DND-41 (cell line): ENCODE data around the gene COA7.
"Not testable (repeated sequence)": the region's sequence is repeated elsewhere in the genome, so short reads cannot be mapped to it uniquely, and the experiment has no call there.

Experiments
- ATAC-seq: fragments of 200-7000 bp; cut with Tn5 transposase; 3 replicates; pipeline ENCODE4 v1.9.1; 2021; ENCODE audit warnings: low read depth; ENCODE audit not compliant: insufficient read depth
- DNase-seq: peaks from one replicate; pipeline ENCODE4 v3.0.0-alpha.2; 2020
- H2AFZ ChIP-seq: 2 replicates; pipeline ENCODE4 v1.6.0; 2012; ENCODE audit warnings: low read depth, low read length
- H3K27ac ChIP-seq: 2 replicates; pipeline ENCODE4 v1.5.1; 2012; ENCODE audit warnings: low read length, inconsistent platforms
- H3K27me3 ChIP-seq: fragments of 200-600 bp; sonication (generic); 2 replicates; pipeline ENCODE4 v1.6.0; 2012; ENCODE audit warnings: low read length, mild to moderate bottlenecking, inconsistent platforms; ENCODE audit not compliant: insufficient read depth, poor library complexity
- H3K36me3 ChIP-seq: 2 replicates; pipeline ENCODE4 v1.5.1; 2012; ENCODE audit warnings: low read length, inconsistent platforms; ENCODE audit not compliant: insufficient read depth
- H3K4me1 ChIP-seq: 2 replicates; pipeline ENCODE4 v1.5.1; 2012; ENCODE audit warnings: mild to moderate bottlenecking, low read length; ENCODE audit not compliant: insufficient read depth
- H3K4me2 ChIP-seq: 2 replicates; pipeline ENCODE4 v1.6.0; 2012; ENCODE audit warnings: mild to moderate bottlenecking, moderate library complexity, low read length, inconsistent platforms; ENCODE audit not compliant: insufficient read depth
- H3K4me3 ChIP-seq, 2 experiments: fragments of 200-600 bp in 1 of 2; shearing (Covaris generic) in 1 of 2; 2 replicates each; pipeline ENCODE4 v1.5.1; 2012 to 2016; ENCODE audit warnings: inconsistent platforms in 2 of 2, low read length in 2 of 2, mild to moderate bottlenecking in 2 of 2, low read depth in 1 of 2, moderate library complexity in 1 of 2
- H3K79me2 ChIP-seq: 2 replicates; pipeline ENCODE4 v1.6.0; 2012; ENCODE audit warnings: low read length, inconsistent platforms; ENCODE audit not compliant: insufficient read depth
- H3K9ac ChIP-seq: 2 replicates; pipeline ENCODE4 v1.6.0; 2012; ENCODE audit warnings: low read depth, mild to moderate bottlenecking, inconsistent platforms, low read length, moderate library complexity
- H3K9me3 ChIP-seq: 2 replicates; pipeline ENCODE4 v1.5.1; 2012; ENCODE audit warnings: low read length, moderate library complexity, mild to moderate bottlenecking, inconsistent platforms; ENCODE audit not compliant: insufficient read depth, severe bottlenecking
- H4K20me1 ChIP-seq: 2 replicates; pipeline ENCODE4 v1.6.0; 2012; ENCODE audit warnings: low read length; ENCODE audit not compliant: insufficient read depth
- CTCF ChIP-seq: IDR thresholded peaks from 2 replicates; pipeline ENCODE4 v1.5.1; 2012; ENCODE audit warnings: borderline replicate concordance, low read length, moderate library complexity, mild to moderate bottlenecking; ENCODE audit not compliant: poor library complexity, severe bottlenecking; ENCODE audit errors: extremely low read depth
- EZH2 ChIP-seq: IDR thresholded peaks from 3 replicates; pipeline ENCODE4 v1.6.1; 2012; ENCODE audit warnings: borderline replicate concordance, low read depth, mild to moderate bottlenecking, moderate library complexity, low read length, inconsistent platforms; ENCODE audit not compliant: severe bottlenecking

COA7 gene

DNA sequence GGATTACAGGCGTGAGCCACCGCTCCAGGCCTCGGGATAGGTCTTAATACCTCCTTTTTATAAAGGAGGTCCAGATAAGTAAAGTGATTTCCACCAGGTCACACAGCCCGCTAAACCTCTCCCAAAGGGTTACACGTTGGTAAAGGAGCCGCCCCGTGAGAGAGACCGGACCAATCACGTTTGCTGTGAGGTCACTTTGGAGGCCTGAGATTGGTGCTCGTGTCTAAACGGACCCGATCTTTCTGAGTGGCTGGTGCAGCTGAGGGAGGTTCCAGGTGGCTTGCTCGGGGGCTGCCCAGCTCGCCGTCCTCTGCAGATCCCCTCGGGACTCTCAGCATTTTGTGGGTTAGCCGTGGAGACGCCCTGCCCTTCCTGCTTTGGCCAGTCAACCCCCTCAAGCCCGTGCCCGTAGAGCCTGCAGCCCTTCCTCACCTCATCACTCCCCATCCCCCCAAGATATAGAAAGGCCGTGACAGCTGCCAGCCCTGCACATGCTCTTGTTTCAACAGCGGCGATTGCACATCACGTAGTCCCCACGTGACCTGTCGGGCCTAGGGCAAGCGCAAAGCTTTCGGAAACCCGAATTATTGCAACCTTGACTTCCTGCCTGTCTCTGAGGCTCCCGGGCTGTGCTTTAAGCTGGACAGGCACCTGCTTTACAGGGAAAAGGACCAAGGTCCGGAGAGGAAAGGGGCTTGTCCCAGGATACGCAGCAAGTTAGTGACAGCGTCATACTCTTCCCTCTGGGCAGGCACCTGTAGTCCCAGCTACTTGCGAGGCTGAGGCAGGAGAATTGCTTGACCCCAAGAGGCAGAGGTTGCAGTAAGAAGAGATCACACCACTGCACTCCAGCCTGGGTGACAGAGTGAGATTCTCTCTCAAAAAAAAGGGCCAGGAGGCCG, 5.0 kb upstream of the COA7 start:
- TF ChIP-seq EZH2 (no peak), CTCF (no peak)
- no peak for DNase-seq
- no peaks in the 10 kb centered on the region for H3K9me3 ChIP-seq
- ATAC-seq: no peak
- no peak overlapping the region for H3K27ac ChIP-seq
- no peak overlapping the region for H3K9ac ChIP-seq
- peaks cover 5% of the 10 kb centered on the region for H3K79me2 ChIP-seq
- H3K4me3 ChIP-seq: no peak overlapping the region
- H2AFZ ChIP-seq: peak overlapping the region; percentile 25; the same call in 1 of the 2 replicates
- no peaks in the 10 kb centered on the region for H3K27me3 ChIP-seq
- peaks cover 7% of the 10 kb centered on the region for H3K4me1 ChIP-seq
- no peaks in the 10 kb centered on the region for H4K20me1 ChIP-seq
- H3K36me3 ChIP-seq: no peaks in the 10 kb centered on the region
- no peak overlapping the region for H3K4me2 ChIP-seq

DNA sequence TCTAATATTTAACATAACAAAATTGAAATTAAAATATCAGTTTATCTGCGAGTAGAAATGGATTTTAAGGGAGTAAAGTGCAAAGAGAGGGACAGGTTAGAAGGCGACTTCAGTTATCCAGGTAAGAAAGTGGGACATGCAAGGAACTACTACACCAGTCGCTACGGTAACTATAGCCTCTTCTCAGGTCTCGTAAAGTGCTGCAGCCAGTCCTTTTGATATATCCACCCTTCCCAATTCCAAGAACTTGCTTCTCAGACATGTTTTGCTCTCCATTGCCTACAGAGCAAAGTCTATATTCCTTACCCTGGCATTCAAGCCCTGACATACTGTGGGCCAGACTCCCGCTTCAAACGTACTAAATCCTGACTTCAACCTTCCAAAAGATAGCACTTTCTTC, 2.5 kb downstream of the COA7 start:
- peaks cover 5% of the 10 kb centered on the region; the same call in 1 of the 2 replicates for H4K20me1 ChIP-seq
- H3K27me3 ChIP-seq: no peaks in the 10 kb centered on the region
- TF ChIP-seq CTCF (no peak), EZH2 (no peak)
- H3K27ac ChIP-seq: no peak overlapping the region
- no peak for ATAC-seq
- H3K4me3 ChIP-seq: no peak overlapping the region
- H2AFZ ChIP-seq: no peak overlapping the region
- DNase-seq: no peak
- no peaks in the 10 kb centered on the region for H3K9me3 ChIP-seq
- peaks cover 27% of the 10 kb centered on the region for H3K36me3 ChIP-seq
- H3K9ac ChIP-seq: no peak overlapping the region
- H3K79me2 ChIP-seq: peaks cover 67% of the 10 kb centered on the region
- peaks cover 29% of the 10 kb centered on the region for H3K4me1 ChIP-seq
- peak overlapping the region; percentile 67; the same call in 1 of the 2 replicates for H3K4me2 ChIP-seq

- ATAC-seq (no peak), DNase-seq (no peak)
- Histone ChIP-seq H3K9ac (no peak overlapping the region), H4K20me1 (peaks cover 5% of the 10 kb centered on the region; the same call in 1 of the 2 replicates), H3K4me1 (peaks cover 28% of the 10 kb centered on the region), H3K27me3 (no peaks in the 10 kb centered on the region), H3K4me2 (no peak overlapping the region), H2AFZ (no peak overlapping the region), H3K27ac (no peak overlapping the region), H3K79me2 (peaks cover 67% of the 10 kb centered on the region), H3K4me3 (no peak overlapping the region), H3K36me3 (peaks cover 37% of the 10 kb centered on the region), H3K9me3 (no peaks in the 10 kb centered on the region)
- TF ChIP-seq CTCF (no peak), EZH2 (no peak)
These were observed 4.3 kb downstream of the COA7 start for GRCh38 chr1:52693843-52694242.

GRCh38 chr1:52693351-52693750, 4.8 kb downstream of the COA7 start:
- not testable (repeated sequence) for H3K9ac ChIP-seq, H3K9me3 ChIP-seq, H3K4me2 ChIP-seq, H3K4me3 ChIP-seq, H3K27me3 ChIP-seq, H4K20me1 ChIP-seq, ATAC-seq, H3K27ac ChIP-seq, DNase-seq, H2AFZ ChIP-seq
- Histone ChIP-seq H3K4me1 (peaks cover 23% of the 10 kb centered on the region), H3K36me3 (peaks cover 42% of the 10 kb centered on the region), H3K79me2 (peaks cover 63% of the 10 kb centered on the region)
